Stimulated activated CD8-positive, alpha-beta memory T cell treated with anti-CD3 and anti-CD28 coated beads, Interleukin-7, amount 100 ng/mL, for 4 hours (primary cell): ENCODE measurements around the gene TBC1D3K.
"Not testable (repeated sequence)": the region's sequence is repeated elsewhere in the genome, so short reads cannot be mapped to it uniquely, and the experiment has no call there.

Experiments
- DNase-seq, 2 donors: peaks; one replicate each; pipeline ENCODE4 v3.0.0-alpha.2; 2020; ENCODE audit warnings: low read depth in 2 of 2

Gene TBC1D3K

DNA sequence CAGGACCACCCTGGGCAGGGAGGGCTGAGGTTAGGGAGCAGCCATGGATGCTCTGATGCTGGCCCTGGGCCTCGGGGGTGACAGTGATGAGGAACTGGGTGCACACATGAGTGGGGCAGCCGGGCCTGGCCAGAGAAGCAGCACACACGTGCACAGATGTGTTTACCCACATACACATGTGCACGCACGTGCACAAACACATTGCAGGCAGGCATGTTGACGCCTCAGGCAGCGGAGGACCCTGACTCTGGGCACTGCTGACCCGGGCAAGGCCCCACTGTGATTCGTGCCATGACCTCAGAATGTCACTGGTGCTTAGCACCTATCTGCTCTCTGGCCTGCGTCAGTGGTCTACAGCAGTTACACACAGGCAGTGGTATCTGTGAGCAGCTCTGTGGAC, at the start of gene TBC1D3K:
TBC1D3K (plus strand) TSS at position 301 of the 400 bp plus-strand sequence. CDS start 1,585 bp downstream, outside the sequence.
- not testable (repeated sequence) for DNase-seq

DNA sequence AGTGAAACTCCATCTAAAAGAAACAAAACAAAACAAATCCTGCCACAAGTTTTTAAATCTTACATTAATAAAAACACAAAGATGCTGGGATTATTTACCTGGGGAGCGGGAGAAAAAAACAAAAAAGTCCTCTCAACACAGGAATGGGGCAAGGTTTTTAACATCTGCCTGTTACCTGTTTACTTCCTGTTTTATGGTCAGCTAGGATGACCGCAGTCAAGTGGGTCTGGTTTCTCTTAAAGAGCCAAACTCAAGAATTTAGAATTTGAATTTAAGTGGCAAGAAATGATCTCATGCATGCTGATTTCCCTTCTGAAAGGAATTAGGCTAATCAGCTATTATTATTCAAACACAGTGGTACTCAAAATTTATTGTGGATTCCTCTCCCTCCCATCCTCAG, 39.7 kb upstream of the TBC1D3K start:
- no peak for DNase-seq

- DNase-seq = no peak
These were observed 39.1 kb upstream of the TBC1D3K start for GRCh38 chr17:37885136-37885535.

DNA sequence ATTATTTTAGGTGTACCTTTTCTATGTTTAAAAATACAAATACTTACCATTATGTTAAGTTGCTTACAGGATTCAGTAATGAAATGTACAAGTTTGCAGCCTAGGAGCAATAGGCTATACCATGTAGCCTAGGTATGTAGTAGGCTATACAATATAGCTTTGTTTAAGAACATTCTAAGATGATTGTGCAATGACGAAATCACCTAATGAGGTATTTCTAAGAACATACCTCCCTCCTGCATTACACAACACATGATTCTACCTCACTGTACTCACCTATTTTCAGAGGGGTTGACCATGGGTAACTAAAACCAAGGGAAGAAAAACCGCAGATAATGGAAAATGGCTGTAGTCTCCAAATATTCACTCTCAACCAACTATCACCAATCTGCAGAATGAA, 35.3 kb upstream of the TBC1D3K start:
- no peak for DNase-seq

- not testable (repeated sequence) for DNase-seq
These were observed 27.3 kb upstream of the TBC1D3K start for GRCh38 chr17:37896961-37897360.
